K562 (cell line): ENCODE data around the gene DNAJC11. TPM values are rescaled to one million over a fixed set of nuclear protein-coding genes. Genes with fewer than 3 reads are reported as not detected.

ENCODE experiments used
- CBX5 ChIP-seq: IDR thresholded peaks from 2 replicates; pipeline ENCODE4 v1.6.1; 2014; ENCODE audit warnings: low read depth, borderline replicate concordance
- CHD1 ChIP-seq: fragments of 200-600 bp; sonication (generic); IDR thresholded peaks from one replicate; pipeline ENCODE4 v1.6.1; 2012; ENCODE audit warnings: mild to moderate bottlenecking, moderate library complexity, low read length, inconsistent platforms
- DNMT1 ChIP-seq: fragments of 450-650 bp; IDR thresholded peaks from 2 replicates; pipeline ENCODE4 v1.6.1; 2016; ENCODE audit warnings: antibody characterized with exemption, mild to moderate bottlenecking
- GATAD2B ChIP-seq: fragments of 450-650 bp; IDR thresholded peaks from 2 replicates; pipeline ENCODE4 v1.6.1; 2017; ENCODE audit warnings: mild to moderate bottlenecking, borderline replicate concordance
- LEF1 ChIP-seq: fragments of 450-650 bp; IDR thresholded peaks from 2 replicates; pipeline ENCODE4 v1.6.1; 2016; ENCODE audit warnings: mild to moderate bottlenecking
- MTA3 ChIP-seq: fragments of 450-650 bp; formaldehyde crosslinking; IDR thresholded peaks from 2 replicates; pipeline ENCODE4 v1.6.1; 2017; ENCODE audit warnings: mild to moderate bottlenecking, borderline replicate concordance
- NR4A1 ChIP-seq, 2 experiments: fragments of 250-450 bp in 1 of 2; fragments of 450-650 bp in 1 of 2; sonication (Bioruptor Pico) in 1 of 2; IDR thresholded peaks; 2 replicates each; pipeline versions ENCODE4 v1.4.0 to v1.6.1; 2016 to 2020; ENCODE audit warnings: mild to moderate bottlenecking in 2 of 2, missing compliant biosample characterization in 1 of 2, missing genetic modification characterization in 1 of 2, moderate library complexity in 1 of 2
- PPARD ChIP-seq: fragments of 250-450 bp; sonication (Bioruptor Pico); IDR thresholded peaks from 2 replicates; pipeline ENCODE4 v1.8.0; 2022; ENCODE audit warnings: inconsistent platforms, mild to moderate bottlenecking, moderate library complexity
- SAP30 ChIP-seq: fragments of 200-600 bp; sonication (generic); IDR thresholded peaks from 2 replicates; pipeline ENCODE4 v1.6.1; 2012; ENCODE audit warnings: borderline replicate concordance, low read depth, mild to moderate bottlenecking, moderate library complexity, low read length, control low read depth, inconsistent platforms; ENCODE audit not compliant: insufficient read depth, poor library complexity, severe bottlenecking
- SMARCC2 ChIP-seq: fragments of 450-650 bp; IDR thresholded peaks from 2 replicates; pipeline ENCODE4 v1.6.1; 2017; ENCODE audit warnings: antibody characterized with exemption, moderate library complexity, mild to moderate bottlenecking, low read depth
- SPI1 ChIP-seq: IDR thresholded peaks from 2 replicates; pipeline ENCODE4 v1.6.1; 2011; ENCODE audit warnings: low read depth, low read length, control low read depth, borderline replicate concordance
- STAT5A ChIP-seq: IDR thresholded peaks from 2 replicates; pipeline ENCODE4 v1.6.1; 2012; ENCODE audit warnings: low read length, inconsistent platforms, borderline replicate concordance
- TBL1XR1 ChIP-seq, 2 experiments: IDR thresholded peaks; 2 replicates each; pipeline ENCODE4 v1.6.1; 2012; ENCODE audit warnings: improper control_type of control experiment in 2 of 2, low read length in 2 of 2, mild to moderate bottlenecking in 1 of 2
- ZKSCAN3 ChIP-seq: fragments of 250-450 bp; sonication (Bioruptor Pico); IDR thresholded peaks from 2 replicates; pipeline ENCODE4 v1.4.0; 2020
- ZNF282 ChIP-seq: sonication (generic); formaldehyde crosslinking; IDR thresholded peaks from 2 replicates; pipeline ENCODE4 v1.8.1; 2023; ENCODE audit warnings: missing genetic modification reagents
- ZNF445 ChIP-seq: fragments of 250-450 bp; sonication (Bioruptor Pico); IDR thresholded peaks from 2 replicates; pipeline ENCODE4 v1.4.0; 2020; ENCODE audit warnings: low read depth, mild to moderate bottlenecking, moderate library complexity
- polyA plus RNA-seq, 8 experiments: library from polyadenylated mRNA; depleted of rRNA in 4 of 8; stranded (reverse) in 5 of 8; unstranded in 3 of 8; fragments of >200 nt; fragmentation: Nextera tagmentation in 2 of 8; fragmentation: Illumina TruSeq in 1 of 8; extraction: Ambion mirVana in 2 of 8; extraction: Trizol in 1 of 8; gene quantifications; 2 replicates each; pipeline versions ENCODE4 v1.2.1 to v1.2.3, GENCODE V29; 2011 to 2014; ENCODE audit warnings: inconsistent platforms in 1 of 8, missing spikeins in 1 of 8
- total RNA-seq, 7 experiments: library from RNA; depleted of rRNA in 6 of 7; stranded (reverse); fragments of >200 nt in 6 of 7; fragmentation: Illumina TruSeq in 2 of 7; extraction: Trizol in 2 of 7; gene quantifications; 2 replicates each; pipeline versions ENCODE4 v1.2.1 to v1.2.3, GENCODE V29; 2011 to 2021; ENCODE audit warnings: low replicate concordance in 1 of 7
- TF ChIP-seq, protein P1 (sequence below), 2 experiments: fragments of 450-650 bp; IDR thresholded peaks; 2 replicates each; pipeline ENCODE4 v1.6.1; 2018; ENCODE audit warnings: mild to moderate bottlenecking in 2 of 2, low read depth in 1 of 2; ENCODE audit not compliant: partially characterized antibody in 2 of 2
- TF ChIP-seq, protein P2 (sequence below): fragments of 450-650 bp; IDR thresholded peaks from 2 replicates; pipeline ENCODE4 v1.6.1; 2016; ENCODE audit warnings: mild to moderate bottlenecking
- TF ChIP-seq, protein P3 (sequence below): fragments of 450-650 bp; IDR thresholded peaks from 2 replicates; pipeline ENCODE4 v1.6.1; 2014; ENCODE audit warnings: low read depth, mild to moderate bottlenecking, moderate library complexity, borderline replicate concordance

Gene DNAJC11
- total and polyA plus RNA-seq, 9 of the 15 experiments (the other 6 are each of a cell fraction or from before 2014, with no cell fraction given) = 14.1 to 123 (median 76.6) TPM

DNA sequence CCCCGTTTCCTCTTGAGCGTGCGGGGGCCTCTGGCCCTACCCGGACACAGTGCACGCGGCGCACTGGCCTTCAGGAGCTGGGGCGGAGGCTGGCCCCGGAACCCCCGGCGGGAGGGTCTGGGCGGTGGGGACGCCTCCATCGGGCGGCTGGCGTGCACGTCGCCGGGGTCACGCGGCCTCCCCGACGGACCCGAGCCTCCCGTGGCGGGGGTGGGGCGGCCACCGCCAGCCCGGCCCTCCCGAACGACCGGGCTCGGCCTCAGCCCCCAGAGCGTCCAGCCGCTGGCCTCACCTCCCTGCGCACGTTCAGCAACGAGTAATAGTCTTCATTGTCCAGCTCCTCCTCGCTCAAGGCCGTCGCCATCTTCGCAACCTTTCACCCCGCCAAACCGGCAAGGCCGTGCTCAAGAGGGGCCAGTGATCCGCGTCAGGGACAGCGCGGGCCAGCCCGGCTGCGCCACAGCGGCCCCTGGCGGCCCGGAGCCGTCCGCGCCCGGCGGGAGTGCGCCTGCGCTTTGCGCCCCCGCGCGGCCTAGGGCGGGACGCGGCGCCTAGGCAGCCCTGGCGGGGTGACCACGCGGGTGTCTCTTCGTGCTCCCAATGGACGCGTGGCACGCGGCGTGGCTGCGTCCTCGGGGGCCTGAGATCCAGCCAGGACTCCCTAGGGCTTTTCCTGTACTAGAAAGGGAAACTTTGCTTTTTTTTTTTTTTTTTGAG lies at the start of gene DNAJC11 (continued):
- peak; percentile 93 for TF ChIP-seq SAP30
- peak; percentile 15; the same call in 1 of the 2 replicates for TF ChIP-seq CBX5
- TF ChIP-seq LEF1 = no peak
- peak in 1 of 2 experiments; percentile 19; a peak in 2 of 4 replicates for TF ChIP-seq TBL1XR1 (IDR thresholded peaks at IDR 0.05; ENCODE audit: low read length in 2 of 2)
- TF ChIP-seq, protein P1, sequence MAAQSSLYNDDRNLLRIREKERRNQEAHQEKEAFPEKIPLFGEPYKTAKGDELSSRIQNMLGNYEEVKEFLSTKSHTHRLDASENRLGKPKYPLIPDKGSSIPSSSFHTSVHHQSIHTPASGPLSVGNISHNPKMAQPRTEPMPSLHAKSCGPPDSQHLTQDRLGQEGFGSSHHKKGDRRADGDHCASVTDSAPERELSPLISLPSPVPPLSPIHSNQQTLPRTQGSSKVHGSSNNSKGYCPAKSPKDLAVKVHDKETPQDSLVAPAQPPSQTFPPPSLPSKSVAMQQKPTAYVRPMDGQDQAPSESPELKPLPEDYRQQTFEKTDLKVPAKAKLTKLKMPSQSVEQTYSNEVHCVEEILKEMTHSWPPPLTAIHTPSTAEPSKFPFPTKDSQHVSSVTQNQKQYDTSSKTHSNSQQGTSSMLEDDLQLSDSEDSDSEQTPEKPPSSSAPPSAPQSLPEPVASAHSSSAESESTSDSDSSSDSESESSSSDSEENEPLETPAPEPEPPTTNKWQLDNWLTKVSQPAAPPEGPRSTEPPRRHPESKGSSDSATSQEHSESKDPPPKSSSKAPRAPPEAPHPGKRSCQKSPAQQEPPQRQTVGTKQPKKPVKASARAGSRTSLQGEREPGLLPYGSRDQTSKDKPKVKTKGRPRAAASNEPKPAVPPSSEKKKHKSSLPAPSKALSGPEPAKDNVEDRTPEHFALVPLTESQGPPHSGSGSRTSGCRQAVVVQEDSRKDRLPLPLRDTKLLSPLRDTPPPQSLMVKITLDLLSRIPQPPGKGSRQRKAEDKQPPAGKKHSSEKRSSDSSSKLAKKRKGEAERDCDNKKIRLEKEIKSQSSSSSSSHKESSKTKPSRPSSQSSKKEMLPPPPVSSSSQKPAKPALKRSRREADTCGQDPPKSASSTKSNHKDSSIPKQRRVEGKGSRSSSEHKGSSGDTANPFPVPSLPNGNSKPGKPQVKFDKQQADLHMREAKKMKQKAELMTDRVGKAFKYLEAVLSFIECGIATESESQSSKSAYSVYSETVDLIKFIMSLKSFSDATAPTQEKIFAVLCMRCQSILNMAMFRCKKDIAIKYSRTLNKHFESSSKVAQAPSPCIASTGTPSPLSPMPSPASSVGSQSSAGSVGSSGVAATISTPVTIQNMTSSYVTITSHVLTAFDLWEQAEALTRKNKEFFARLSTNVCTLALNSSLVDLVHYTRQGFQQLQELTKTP (IDR thresholded peaks at IDR 0.05; ENCODE audit: low read depth in 1 of 2, partially characterized antibody in 2 of 2) = peak in 1 of 2 experiments; percentile 70
- TF ChIP-seq, protein P2, sequence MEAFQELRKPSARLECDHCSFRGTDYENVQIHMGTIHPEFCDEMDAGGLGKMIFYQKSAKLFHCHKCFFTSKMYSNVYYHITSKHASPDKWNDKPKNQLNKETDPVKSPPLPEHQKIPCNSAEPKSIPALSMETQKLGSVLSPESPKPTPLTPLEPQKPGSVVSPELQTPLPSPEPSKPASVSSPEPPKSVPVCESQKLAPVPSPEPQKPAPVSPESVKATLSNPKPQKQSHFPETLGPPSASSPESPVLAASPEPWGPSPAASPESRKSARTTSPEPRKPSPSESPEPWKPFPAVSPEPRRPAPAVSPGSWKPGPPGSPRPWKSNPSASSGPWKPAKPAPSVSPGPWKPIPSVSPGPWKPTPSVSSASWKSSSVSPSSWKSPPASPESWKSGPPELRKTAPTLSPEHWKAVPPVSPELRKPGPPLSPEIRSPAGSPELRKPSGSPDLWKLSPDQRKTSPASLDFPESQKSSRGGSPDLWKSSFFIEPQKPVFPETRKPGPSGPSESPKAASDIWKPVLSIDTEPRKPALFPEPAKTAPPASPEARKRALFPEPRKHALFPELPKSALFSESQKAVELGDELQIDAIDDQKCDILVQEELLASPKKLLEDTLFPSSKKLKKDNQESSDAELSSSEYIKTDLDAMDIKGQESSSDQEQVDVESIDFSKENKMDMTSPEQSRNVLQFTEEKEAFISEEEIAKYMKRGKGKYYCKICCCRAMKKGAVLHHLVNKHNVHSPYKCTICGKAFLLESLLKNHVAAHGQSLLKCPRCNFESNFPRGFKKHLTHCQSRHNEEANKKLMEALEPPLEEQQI = no peak
- TF ChIP-seq GATAD2B = peak; percentile 99
- TF ChIP-seq MTA3 = peak; percentile 91
- no peak for TF ChIP-seq SMARCC2
- TF ChIP-seq, protein P3, sequence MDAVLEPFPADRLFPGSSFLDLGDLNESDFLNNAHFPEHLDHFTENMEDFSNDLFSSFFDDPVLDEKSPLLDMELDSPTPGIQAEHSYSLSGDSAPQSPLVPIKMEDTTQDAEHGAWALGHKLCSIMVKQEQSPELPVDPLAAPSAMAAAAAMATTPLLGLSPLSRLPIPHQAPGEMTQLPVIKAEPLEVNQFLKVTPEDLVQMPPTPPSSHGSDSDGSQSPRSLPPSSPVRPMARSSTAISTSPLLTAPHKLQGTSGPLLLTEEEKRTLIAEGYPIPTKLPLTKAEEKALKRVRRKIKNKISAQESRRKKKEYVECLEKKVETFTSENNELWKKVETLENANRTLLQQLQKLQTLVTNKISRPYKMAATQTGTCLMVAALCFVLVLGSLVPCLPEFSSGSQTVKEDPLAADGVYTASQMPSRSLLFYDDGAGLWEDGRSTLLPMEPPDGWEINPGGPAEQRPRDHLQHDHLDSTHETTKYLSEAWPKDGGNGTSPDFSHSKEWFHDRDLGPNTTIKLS = peak; percentile 98
- no peak for TF ChIP-seq DNMT1
- no peak for TF ChIP-seq ZKSCAN3 (CRISPR knock-in tag)
- TF ChIP-seq NR4A1 (CRISPR knock-in tag; IDR thresholded peaks at IDR 0.05) = 0 out of 2 replicates have a peak, but pooled peaks have one; percentile 25
- TF ChIP-seq NR4A1 (tag; IDR thresholded peaks at IDR 0.05) = peak; percentile 92
- TF ChIP-seq ZNF282 (CRISPR knock-in tag) = peak; percentile 100
- TF ChIP-seq CHD1 = no peak
- no peak for TF ChIP-seq PPARD (CRISPR knock-in tag)
- no peak for TF ChIP-seq SPI1
- no peak for TF ChIP-seq ZNF445 (CRISPR knock-in tag)
- TF ChIP-seq STAT5A = peak; percentile 26; the same call in 1 of the 2 replicates
